HepG2 (cell line): ENCODE results near the gene CCDC3.

Source experiments
- ATF4 ChIP-seq, 2 experiments: fragments of 450-650 bp in 1 of 2; sonication (generic) in 1 of 2; formaldehyde crosslinking; IDR thresholded peaks; 2 replicates each; pipeline versions ENCODE4 v1.5.0 to v1.8.0; 2020 to 2022; ENCODE audit warnings: mild to moderate bottlenecking in 1 of 2, missing genetic modification reagents in 1 of 2
- BCL3 ChIP-seq: sonication (generic); formaldehyde crosslinking; IDR thresholded peaks from 2 replicates; pipeline ENCODE4 v1.5.1; 2020; ENCODE audit warnings: mild to moderate bottlenecking, missing genetic modification reagents, moderate library complexity
- BCLAF1 ChIP-seq: fragments of 450-650 bp; IDR thresholded peaks from 2 replicates; pipeline ENCODE4 v1.6.1; 2017; ENCODE audit warnings: mild to moderate bottlenecking
- CTCF ChIP-seq: sonication (generic); formaldehyde crosslinking; IDR thresholded peaks from 2 replicates; pipeline ENCODE4 v1.5.0; 2020; ENCODE audit warnings: mild to moderate bottlenecking, missing genetic modification reagents, moderate library complexity
- DMAP1 ChIP-seq: IDR thresholded peaks from 2 replicates; pipeline ENCODE4 v1.6.1; 2016
- HBP1 ChIP-seq: IDR thresholded peaks from 2 replicates; pipeline ENCODE4 v1.6.1; 2016; ENCODE audit warnings: low read depth, control low read depth
- NFE2L2 ChIP-seq: fragments of 150-350 bp; IDR thresholded peaks from 2 replicates; pipeline ENCODE4 v1.6.1; 2014; ENCODE audit warnings: low read length
- POLR2G ChIP-seq: fragments of 200-400 bp; formaldehyde crosslinking; IDR thresholded peaks from 2 replicates; pipeline ENCODE4 v1.6.1; 2018; ENCODE audit warnings: mild to moderate bottlenecking, low read depth, low read length, moderate library complexity
- TAF1 ChIP-seq: sonication (generic); formaldehyde crosslinking; IDR thresholded peaks from 2 replicates; pipeline ENCODE4 v1.4.0; 2020; ENCODE audit warnings: missing genetic modification reagents
- TP53 ChIP-seq: sonication (generic); formaldehyde crosslinking; conservative IDR thresholded peaks from 2 replicates; pipeline ENCODE4 v1.4.0; 2020; ENCODE audit warnings: missing genetic modification reagents
- YY1 ChIP-seq: IDR thresholded peaks from 2 replicates; pipeline ENCODE4 v1.6.1; 2011; ENCODE audit warnings: low read length, low read depth, moderate library complexity, mild to moderate bottlenecking; ENCODE audit not compliant: insufficient read depth, insufficient replicate concordance
- ZNF350 ChIP-seq: sonication (generic); formaldehyde crosslinking; IDR thresholded peaks from 2 replicates; pipeline ENCODE4 v1.4.0; 2020; ENCODE audit warnings: mild to moderate bottlenecking, low read depth, missing genetic modification reagents, borderline replicate concordance
- ZNF44 ChIP-seq: sonication (generic); formaldehyde crosslinking; IDR thresholded peaks from 2 replicates; pipeline ENCODE4 v1.5.1; 2020; ENCODE audit warnings: mild to moderate bottlenecking, missing genetic modification reagents
- ZNF777 ChIP-seq: sonication (generic); formaldehyde crosslinking; IDR thresholded peaks from 2 replicates; pipeline ENCODE4 v1.4.0; 2020; ENCODE audit warnings: missing genetic modification reagents

GRCh38 chr10:12922117-12922900 is 79.2 kb downstream of the CCDC3 start:
- TF ChIP-seq ZNF44 (CRISPR knock-in tag) (no peak), TP53 (no peak), YY1 (no peak), BCLAF1 (no peak), CTCF (CRISPR knock-in tag) (no peak), ATF4 (CRISPR knock-in tag; IDR thresholded peaks at IDR 0.05) (no peak), NFE2L2 (no peak), BCL3 (CRISPR knock-in tag) (no peak), POLR2G (no peak), TAF1 (CRISPR knock-in tag) (no peak), ZNF777 (CRISPR knock-in tag) (no peak), DMAP1 (no peak), ZNF350 (CRISPR knock-in tag) (no peak), HBP1 (CRISPR knock-in tag) (no peak)
